ENCODE results near the gene MED6. TPM values are rescaled to one million over a fixed set of nuclear protein-coding genes. Genes with fewer than 3 reads are reported as not detected.

The MED6 gene
- total RNA-seq, 4 donors from 2014 or later = 38.1 to 76.0 (median 42.1) TPM

DNA sequence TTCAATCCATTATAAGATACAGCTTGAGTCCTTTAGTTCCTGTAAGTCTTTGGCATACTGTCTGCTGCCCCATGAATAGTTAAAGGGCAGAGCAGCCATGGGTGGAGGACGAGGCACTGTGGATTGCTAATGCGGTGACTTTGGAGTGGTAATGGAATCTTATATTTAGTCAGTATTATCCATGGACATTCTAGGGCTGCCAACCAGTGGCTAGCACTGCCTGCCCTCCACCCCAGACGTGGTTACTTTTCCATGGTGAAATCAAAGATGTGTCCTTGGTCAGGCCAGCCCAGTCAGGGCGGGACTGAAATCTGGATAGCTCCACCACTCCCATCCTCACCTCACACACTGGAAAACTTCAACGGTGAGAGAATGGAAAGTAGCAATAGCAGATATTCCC lies 43.5 kb upstream of the MED6 start:
- Histone ChIP-seq H3K27me3 (peaks cover 29% of the 10 kb centered on the region), H3K4me3 (no peak overlapping the region), H3K9me3 (no peaks in the 10 kb centered on the region), H3K4me1 (peaks cover 17% of the 10 kb centered on the region), H3K27ac (no peak overlapping the region), H3K36me3 (no peaks in the 10 kb centered on the region)
- WGBS = 75% methylated on average over 5 of the region's 5 CpGs
- TF ChIP-seq EP300 (IDR thresholded peaks at IDR 0.05) = no peak
- no peak for TF ChIP-seq CTCF (IDR thresholded peaks at IDR 0.05)
- no peak for TF ChIP-seq POLR2A (IDR thresholded peaks at IDR 0.05)
- TF ChIP-seq POLR2AphosphoS5 (IDR thresholded peaks at IDR 0.05) = no peak
- DNase-seq (ENCODE audit: low spot score in 2 of 2) = no peak

GRCh38 chr14:70642303-70643235 lies 42.1 kb upstream of the MED6 start:
- no peak for DNase-seq (ENCODE audit: low spot score in 2 of 2)
- Histone ChIP-seq H3K9me3 (no peaks in the 10 kb centered on the region), H3K36me3 (no peaks in the 10 kb centered on the region), H3K4me3 (peak overlapping the region; percentile 78), H3K27me3 (peaks cover 35% of the 10 kb centered on the region), H3K27ac (peak overlapping the region; percentile 23), H3K4me1 (peaks cover 17% of the 10 kb centered on the region)
- TF ChIP-seq POLR2A (IDR thresholded peaks at IDR 0.05) (no peak), POLR2AphosphoS5 (IDR thresholded peaks at IDR 0.05) (no peak), CTCF (IDR thresholded peaks at IDR 0.05) (no peak), EP300 (IDR thresholded peaks at IDR 0.05) (no peak)
- 5% methylated on average over 40 of the region's 51 CpGs for WGBS

- peak within 1 kb of the TSS; percentile 23 for H3K27ac ChIP-seq
- H3K4me1 ChIP-seq = peaks cover 17% of the 10 kb centered on the region
- H3K27me3 ChIP-seq = peaks cover 39% of the 10 kb centered on the region
- under 1% methylated on average over 19 of the region's 105 CpGs for WGBS
- H3K4me3 ChIP-seq = peak within 1 kb of the TSS; percentile 78
- TF ChIP-seq CTCF (IDR thresholded peaks at IDR 0.05) (no peak), POLR2AphosphoS5 (IDR thresholded peaks at IDR 0.05) (no peak), EP300 (IDR thresholded peaks at IDR 0.05) (no peak), POLR2A (IDR thresholded peaks at IDR 0.05) (no peak)
- no peaks in the 10 kb centered on the region for H3K9me3 ChIP-seq
- no peak for DNase-seq (ENCODE audit: low spot score in 2 of 2)
- no peaks in the 10 kb centered on the region for H3K36me3 ChIP-seq
Measured at GRCh38 chr14:70641548-70642302, 41.3 kb upstream of the MED6 start, which contains the start of gene TTC9. TSS of gene TTC9 (plus strand) at chr14:70641916. CDS start at chr14:70642130, 214 bp downstream.

DNA sequence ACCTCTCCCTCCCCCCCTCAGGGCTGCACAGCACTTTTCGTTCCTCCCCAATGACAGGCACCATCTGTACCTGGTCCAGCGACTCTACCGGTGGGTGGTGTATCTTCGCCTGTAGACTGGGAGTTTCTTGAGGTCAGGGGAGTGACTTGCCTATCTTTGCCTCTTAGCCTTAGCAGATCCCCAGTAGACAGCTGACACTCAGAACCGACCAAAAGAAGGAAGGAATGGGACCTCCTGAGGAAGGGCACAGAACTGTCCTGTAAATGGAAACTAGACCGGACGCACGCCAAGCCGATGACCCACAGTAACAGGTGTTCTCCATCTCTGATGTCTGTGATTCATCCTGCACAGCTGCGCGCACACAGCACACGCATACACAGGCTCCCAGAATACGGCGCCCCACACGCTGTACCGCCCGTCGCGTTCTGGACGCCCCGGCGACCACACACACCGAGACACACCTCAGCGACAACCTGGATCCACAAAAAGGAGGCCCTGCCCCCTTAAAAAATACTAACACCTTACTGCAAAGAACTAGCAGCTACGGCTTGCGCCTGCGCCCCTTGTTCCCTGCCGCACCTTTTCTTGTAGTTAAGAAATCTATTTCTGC lies 40.6 kb upstream of the MED6 start:
- H3K36me3 ChIP-seq = no peaks in the 10 kb centered on the region
- no peak for DNase-seq (ENCODE audit: low spot score in 2 of 2)
- H3K9me3 ChIP-seq = no peaks in the 10 kb centered on the region
- WGBS = under 1% methylated on average over 28 of the region's 28 CpGs
- TF ChIP-seq EP300 (IDR thresholded peaks at IDR 0.05) (no peak), CTCF (IDR thresholded peaks at IDR 0.05) (no peak), POLR2AphosphoS5 (IDR thresholded peaks at IDR 0.05) (no peak), POLR2A (IDR thresholded peaks at IDR 0.05) (no peak)
- H3K27me3 ChIP-seq = peaks cover 39% of the 10 kb centered on the region
- H3K4me1 ChIP-seq = peaks cover 17% of the 10 kb centered on the region
- H3K4me3 ChIP-seq = peak overlapping the region; percentile 78
- H3K27ac ChIP-seq = no peak overlapping the region

Data from suprapubic skin (tissue), 4 donors.